ENCODE data around the gene C17orf113. TPM values are rescaled to one million over a fixed set of nuclear protein-coding genes. Genes with fewer than 3 reads are reported as not detected.
"Not testable (repeated sequence)": the region's sequence is repeated elsewhere in the genome, so short reads cannot be mapped to it uniquely, and the experiment has no call there.

The C17orf113 gene
- total RNA-seq, 1 donor = 12.9 TPM

GRCh38 chr17:42017866-42018200, 32.6 kb downstream of the C17orf113 start:
- peak in 1 of 3 donors; percentile 58 for DNase-seq (ENCODE audit: low read depth in 2 of 3, low spot score in 2 of 3)

- peak; percentile 67 to 95 (median 94) for DNase-seq (ENCODE audit: low read depth in 2 of 3, low spot score in 2 of 3)
Observed at GRCh38 chr17:42016941-42017865, 33.2 kb downstream of the C17orf113 start, which contains the start of gene DNAJC7. DNAJC7 (minus strand) TSS chr17:42017439; CDS start chr17:42017416, 23 bp downstream.

DNA sequence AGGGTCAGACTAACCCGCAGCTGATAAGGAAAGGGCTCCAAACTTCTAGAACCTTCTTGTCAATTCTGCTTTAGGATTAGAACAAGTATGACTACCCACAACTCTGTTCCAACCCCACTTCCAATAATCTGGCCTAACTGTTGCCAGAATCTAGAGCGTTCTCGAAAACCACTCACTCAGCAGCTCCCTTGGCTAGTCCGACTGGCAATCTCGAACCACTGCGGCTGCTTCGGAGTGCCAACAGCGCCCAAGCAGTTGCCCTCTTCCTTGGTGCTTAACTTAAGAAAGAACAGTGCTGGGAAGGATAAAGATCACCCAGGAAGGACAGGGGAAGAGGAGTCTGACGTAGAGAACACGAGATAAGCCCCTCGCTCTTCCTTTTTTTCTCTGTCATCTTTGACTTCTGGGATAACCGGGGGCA, 34.0 kb downstream of the C17orf113 start:
- no peak for DNase-seq (ENCODE audit: low read depth in 2 of 3, low spot score in 2 of 3)

- DNase-seq (ENCODE audit: low read depth in 2 of 3, low spot score in 2 of 3) = not testable (repeated sequence)
Observed at GRCh38 chr17:42013740-42014139, 36.7 kb downstream of the C17orf113 start.

DNA sequence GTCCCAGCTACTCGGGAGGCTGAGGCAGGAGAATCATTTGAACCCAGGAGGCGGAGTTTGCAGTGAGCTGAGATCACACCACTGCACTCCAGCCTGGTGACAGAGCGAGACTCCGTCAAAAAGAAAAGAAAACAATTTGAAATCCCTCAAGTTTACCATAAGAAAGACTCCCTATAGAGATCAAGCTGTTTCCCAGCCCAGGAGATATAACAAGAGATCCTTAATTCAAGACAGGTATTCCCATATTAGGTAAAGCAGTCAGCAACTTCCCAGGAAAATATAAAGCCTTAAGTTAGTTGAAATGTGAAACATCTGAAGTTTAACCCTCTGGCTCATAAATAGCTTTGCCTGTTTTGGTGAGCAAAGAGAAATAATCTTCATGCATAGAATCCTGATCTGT, 38.0 kb downstream of the C17orf113 start:
- DNase-seq (ENCODE audit: low read depth in 2 of 3, low spot score in 2 of 3) = not testable (repeated sequence)

DNA sequence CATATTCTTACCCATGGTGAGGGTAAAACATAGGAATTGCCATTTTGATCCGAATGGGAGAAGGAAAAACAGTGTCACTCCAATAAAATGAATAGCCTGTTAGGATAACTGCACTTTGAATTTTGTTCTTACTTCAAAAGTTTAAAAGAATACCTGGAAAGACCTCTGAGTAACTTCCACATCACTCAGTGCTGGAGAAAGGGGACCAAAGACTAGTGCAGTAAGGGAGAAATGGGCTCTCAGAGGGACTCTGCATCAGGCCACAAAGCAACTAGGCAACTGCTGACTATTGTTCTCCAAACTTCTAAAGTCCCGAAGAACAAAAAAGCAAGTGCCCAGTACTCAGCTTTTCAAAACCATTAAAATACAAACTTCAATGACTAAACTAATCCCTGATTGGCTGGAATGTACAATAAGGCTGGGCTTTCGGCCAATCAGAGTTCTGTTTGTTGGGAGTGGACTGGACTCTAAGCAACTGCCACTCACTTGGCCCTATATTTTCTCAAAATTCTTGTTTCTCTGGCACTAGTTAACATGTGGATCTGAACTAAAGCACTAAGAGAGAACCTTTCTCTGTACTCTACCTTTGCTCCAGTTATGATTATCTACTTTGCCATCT, 39.4 kb downstream of the C17orf113 start:
- peak in 1 of 3 donors; percentile 32 for DNase-seq (ENCODE audit: low read depth in 2 of 3, low spot score in 2 of 3)

DNA sequence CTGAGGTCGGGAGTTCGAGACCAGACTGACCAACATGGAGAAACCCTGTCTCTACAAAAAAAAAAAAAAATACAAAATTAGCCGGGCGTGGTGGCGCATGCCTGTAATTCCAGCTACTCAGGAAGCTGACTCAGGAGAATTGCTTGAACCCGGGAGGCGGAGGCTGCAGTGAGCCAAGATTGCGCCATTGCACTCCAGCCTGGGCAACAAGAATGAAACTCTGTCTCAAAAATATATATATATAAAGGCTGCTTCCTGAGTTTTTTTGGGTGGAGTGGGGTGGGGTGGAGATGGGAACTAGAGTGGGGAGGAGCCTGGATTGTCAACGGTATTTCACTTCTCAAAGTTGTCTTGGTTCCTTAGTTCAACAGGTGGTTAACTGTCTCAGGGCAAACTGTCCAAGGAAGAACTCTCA, 40.1 kb downstream of the C17orf113 start:
- not testable (repeated sequence) for DNase-seq (ENCODE audit: low read depth in 2 of 3, low spot score in 2 of 3)

DNA sequence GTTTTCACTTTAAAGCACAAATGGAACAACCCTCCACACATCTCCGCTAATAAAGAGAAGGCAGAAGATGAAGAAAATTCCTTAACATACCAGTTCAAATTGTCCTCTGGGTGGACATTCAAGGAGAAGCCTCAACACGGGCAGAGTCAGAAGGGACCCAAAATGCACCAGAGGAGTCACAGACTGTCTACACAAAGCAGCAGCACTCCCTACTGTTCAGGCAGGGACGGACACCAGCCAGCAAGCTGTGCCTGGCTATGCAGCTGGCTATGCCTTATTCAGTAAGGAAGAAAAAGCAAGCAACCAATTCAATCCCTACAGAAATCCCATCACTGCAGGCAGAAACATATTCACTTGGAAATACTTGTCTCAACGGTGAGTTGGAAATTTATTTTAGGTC, 41.2 kb downstream of the C17orf113 start:
- DNase-seq (ENCODE audit: low read depth in 2 of 3, low spot score in 2 of 3) = no peak

- no peak for DNase-seq (ENCODE audit: low read depth in 2 of 3, low spot score in 2 of 3)
Observed at GRCh38 chr17:42005166-42005565, 45.2 kb downstream of the C17orf113 start.

DNA sequence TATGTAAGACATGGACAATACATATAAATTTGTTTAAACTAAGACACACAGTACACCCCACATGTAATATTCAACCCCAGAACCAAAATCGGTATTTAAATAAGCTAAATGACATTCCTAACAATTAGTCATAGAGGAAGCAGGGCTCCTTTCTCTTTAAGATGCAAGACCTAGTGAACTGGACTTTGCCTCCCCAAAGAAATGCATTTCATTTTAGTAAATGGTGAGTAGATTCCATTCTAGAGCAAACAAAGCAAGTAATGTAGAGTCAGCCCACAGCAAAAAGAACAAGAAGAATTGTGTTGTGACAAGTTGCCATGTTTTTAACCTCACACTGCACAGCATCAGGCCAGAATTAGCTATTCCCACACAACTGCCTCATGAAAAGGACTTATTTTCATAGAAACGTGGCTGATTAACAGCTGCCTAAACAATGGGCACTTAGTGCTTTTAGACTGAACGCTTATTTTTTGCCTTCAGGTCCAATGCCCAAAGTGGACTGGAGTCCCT, 47.6 kb downstream of the C17orf113 start:
- no peak for DNase-seq (ENCODE audit: low read depth in 2 of 3, low spot score in 2 of 3)

- DNase-seq (ENCODE audit: low read depth in 2 of 3, low spot score in 2 of 3) = no peak
Observed at GRCh38 chr17:42002175-42002791, 48.1 kb downstream of the C17orf113 start.

GRCh38 chr17:42001729-42002128, 48.7 kb downstream of the C17orf113 start:
- DNase-seq (ENCODE audit: low read depth in 2 of 3, low spot score in 2 of 3) = no peak

GRCh38 chr17:42000413-42001133, 49.8 kb downstream of the C17orf113 start:
- no peak for DNase-seq (ENCODE audit: low read depth in 2 of 3, low spot score in 2 of 3)

DNA sequence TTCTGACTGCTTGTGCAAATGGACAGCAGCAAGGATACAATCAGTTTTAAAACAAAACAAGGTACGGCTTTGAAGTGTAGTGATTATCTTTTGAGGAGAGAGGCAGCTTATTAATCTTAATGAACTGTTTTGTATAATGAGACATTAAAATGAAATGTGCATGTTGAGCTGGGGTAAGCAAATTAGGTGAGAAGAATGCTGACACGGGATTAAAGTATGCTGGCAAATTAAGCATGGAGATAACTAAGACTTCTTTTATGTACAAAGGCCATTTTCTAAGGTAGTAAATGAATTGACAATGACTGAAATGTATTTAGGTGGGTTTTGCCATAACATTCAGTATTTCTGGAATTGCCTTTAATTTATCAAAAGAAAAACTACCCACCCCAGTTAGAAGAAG, 51.9 kb downstream of the C17orf113 start:
- no peak for DNase-seq (ENCODE audit: low read depth in 2 of 3, low spot score in 2 of 3)

GRCh38 chr17:41996855-41997164, 53.6 kb downstream of the C17orf113 start:
- no peak for DNase-seq (ENCODE audit: low read depth in 2 of 3, low spot score in 2 of 3)

- DNase-seq (ENCODE audit: low read depth in 2 of 3, low spot score in 2 of 3) = no peak
Observed at GRCh38 chr17:41992576-41992975, 57.8 kb downstream of the C17orf113 start.

DNA sequence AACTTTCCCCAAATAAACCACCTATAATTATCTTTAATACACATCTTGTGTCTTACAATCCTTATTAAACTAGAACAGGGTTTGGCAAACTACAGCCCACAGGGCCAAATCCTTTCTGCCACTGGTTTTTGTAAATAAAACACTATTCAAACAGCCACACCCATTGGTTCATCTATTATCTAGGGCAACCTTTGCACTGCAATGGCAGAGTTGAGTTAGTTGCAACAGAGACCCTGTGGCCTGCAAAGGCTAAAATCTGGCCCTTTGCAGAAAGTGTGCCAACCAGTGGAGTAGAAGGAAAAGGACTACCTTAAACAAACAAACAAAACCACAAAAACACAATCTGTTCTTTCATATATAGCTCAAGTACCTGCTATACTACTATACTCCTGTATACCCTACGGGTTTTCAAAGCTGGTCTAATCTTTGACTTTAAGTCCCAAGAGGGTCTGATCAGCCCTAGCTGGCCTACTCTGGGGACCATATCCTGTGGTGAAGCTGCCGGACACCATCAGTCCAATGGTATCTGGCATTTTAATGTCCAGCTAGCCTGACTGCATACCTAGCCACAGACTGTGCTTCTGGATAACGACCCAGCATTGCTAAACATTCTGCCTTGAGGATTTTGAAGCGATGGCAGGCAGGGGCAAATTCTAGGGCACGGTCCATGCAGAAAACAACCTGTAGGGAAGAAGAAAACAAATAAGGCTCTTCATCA, 60.5 kb downstream of the C17orf113 start:
- DNase-seq (ENCODE audit: low read depth in 2 of 3, low spot score in 2 of 3) = no peak

DNA sequence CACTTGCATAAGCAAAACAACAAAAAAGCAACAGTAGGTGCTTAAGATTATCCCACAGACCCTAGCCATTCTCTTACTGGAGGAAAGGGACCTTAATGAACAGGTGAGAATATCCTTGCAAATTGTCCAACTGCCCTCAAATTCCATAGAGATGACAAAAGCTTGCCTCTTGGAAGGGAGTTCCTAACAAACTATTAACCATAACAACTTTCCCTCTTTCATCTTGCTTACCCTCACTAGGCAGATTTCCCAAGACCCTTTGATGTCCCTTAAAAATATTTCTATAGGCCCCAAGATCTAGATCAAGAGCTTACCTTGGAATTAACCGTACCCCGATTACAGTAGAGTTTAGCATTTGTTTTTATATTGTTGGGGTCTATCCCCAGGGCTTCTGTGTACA, 62.0 kb downstream of the C17orf113 start:
- no peak for DNase-seq (ENCODE audit: low read depth in 2 of 3, low spot score in 2 of 3)
